HG03565 (cell line): ENCODE results near the gene UACA.
"Not testable (repeated sequence)": the region's sequence is repeated elsewhere in the genome, so short reads cannot be mapped to it uniquely, and the experiment has no call there.

ENCODE experiments used
- ATAC-seq: cut with Tn5 transposase; IDR thresholded peaks from one replicate; pipeline ENCODE4 v1.9.1; 2021; ENCODE audit warnings: mild to moderate bottlenecking, moderate library complexity; ENCODE audit not compliant: unreplicated experiment

UACA gene

GRCh38 chr15:70629735-70630273 is 133.6 kb downstream of the UACA start:
- ATAC-seq, result no peak

- no peak for ATAC-seq
These were observed 134.8 kb downstream of the UACA start for GRCh38 chr15:70628549-70628896.

DNA sequence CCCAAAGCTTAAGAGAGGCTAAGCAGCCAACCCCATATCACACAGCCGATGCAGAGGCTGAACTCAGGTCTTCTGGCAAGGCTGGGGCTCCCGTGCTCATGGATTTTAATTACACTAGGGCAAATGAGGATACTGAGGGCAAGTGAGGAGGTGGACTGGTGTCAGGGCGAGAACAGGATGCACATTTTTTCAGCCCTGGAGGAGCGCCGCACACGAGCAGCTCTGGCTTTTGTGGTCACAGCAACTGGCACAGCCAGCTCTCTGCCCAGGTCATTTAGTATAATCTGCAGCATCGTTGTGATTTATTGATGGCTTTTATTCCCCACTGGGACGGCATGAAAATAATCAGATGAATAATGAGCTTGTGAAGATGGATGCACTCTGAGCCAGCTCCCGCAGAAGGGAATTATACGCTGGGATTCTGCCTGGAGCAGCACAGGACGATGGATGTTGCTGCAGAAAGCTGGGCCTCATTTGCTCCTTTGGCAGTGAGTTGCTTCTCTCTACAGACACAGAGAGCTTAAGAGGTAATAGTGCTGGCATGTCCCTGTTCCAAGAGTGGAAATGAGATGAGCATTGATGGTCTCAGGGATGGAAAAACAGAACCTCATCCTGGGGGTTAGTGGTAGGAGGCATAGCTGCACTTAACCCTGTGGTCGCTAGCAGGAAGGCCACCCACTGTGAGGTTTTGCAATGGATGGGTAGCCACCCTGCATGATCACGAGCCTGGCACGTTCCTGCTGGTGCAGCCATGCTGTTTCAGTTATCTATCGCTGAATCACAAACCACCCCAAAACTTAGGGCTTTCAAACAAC is 135.4 kb downstream of the UACA start:
- ATAC-seq, result no peak

DNA sequence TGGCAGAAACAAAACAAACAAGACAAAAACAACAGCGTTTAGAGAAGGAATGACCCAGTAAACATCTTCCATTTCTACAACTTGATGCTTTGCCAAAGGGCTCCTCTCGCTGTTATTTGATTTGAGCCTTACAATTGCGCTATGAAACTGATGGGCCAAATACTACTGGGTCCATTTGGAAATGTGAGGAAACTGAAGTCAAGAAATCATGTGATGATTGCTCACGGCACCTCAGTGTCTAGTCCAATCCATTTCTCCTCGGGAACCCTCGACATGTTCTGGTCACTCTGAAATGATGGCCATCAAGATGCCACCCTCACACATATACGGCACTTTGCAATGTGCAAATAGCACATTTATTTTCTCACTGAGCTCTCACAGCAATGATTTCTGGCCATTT is 136.0 kb downstream of the UACA start:
- no peak for ATAC-seq

- ATAC-seq, result no peak
These were observed 137.9 kb downstream of the UACA start for GRCh38 chr15:70625438-70625837.

- no peak for ATAC-seq
These were observed 138.3 kb downstream of the UACA start for GRCh38 chr15:70625011-70625410.

DNA sequence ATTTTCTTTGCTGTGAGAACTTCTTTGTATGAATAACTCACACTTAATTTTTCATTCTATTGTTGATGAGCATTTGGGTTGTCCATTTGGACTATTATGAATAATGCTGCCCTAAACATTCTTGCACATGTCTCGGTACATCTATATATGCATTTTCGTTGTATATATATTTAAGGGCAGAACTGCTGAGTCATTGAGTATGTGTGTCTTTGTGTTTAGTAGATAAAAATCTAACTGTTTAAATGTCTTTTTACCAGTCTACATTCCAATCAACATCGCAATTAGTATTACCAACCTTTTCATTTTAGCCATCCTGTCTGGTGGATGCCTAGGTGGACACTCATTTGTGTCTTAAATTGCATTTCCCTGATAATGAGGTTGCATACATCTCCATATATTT is 144.4 kb downstream of the UACA start:
- ATAC-seq, result no peak

DNA sequence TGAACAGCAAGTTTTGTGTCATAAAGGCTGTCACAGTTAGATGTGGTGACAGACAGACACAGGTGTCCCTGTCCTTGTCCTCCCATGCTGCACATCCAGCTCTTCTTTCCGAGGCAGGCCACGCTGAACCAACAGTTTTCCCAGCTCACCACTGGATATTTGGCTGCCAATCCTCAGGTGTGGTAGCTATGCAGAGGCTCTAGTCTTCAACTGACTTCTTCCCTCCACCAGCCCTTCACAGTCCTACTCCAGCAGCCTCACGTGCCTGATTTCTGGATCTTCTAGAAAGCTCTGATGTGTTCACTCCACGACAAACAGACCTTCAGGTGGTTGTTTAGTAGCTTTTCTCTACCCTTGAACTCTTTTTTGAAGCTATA is 145.5 kb downstream of the UACA start:
- ATAC-seq, result no peak

- ATAC-seq, result no peak
These were observed 146.1 kb downstream of the UACA start for GRCh38 chr15:70617076-70617910.

DNA sequence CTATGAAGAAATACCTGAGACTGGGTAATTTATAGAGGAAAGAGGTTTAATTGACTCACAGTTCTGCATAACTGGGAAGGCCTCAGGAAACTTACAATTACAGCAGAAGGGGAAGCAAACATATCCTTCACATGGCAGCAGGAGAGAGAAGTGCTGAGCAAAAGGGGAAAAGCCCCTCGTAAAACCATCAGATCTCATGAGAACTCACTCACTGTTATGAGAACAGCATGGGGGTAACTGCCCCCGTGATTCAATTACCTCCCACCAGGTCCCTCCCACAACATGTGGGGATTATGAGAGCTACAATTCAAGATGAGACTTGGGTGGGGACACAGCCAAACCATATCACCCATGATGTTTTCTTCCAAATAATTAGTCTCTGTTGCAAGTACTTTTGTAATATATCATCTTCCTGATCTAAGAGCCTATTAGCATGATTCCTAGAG is 147.0 kb downstream of the UACA start:
- ATAC-seq, result not testable (repeated sequence)

GRCh38 chr15:70615435-70616310 is 147.7 kb downstream of the UACA start:
- no peak for ATAC-seq

- ATAC-seq, result no peak
These were observed 149.1 kb downstream of the UACA start for GRCh38 chr15:70614221-70614620.

DNA sequence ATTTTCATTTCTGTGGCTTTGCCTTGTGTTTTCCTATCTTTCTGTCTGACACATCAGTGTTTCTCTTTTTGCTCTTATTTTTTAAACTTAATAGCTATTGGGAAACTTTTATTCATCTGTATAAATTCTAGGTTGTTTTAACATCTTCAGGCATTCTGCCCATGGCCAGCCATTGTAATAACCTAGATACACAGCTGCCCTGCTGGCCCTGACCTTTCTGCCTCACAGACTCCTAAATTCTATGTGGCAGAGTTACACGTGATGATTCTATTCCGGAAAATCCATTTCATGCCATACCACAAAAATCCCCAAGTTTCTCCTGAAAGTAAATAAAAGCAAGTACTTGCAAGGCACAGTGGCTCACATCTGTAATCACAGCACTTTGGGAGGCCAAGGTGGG is 150.1 kb downstream of the UACA start:
- no peak for ATAC-seq

GRCh38 chr15:70611286-70611685 is 152.1 kb downstream of the UACA start:
- ATAC-seq, result no peak

DNA sequence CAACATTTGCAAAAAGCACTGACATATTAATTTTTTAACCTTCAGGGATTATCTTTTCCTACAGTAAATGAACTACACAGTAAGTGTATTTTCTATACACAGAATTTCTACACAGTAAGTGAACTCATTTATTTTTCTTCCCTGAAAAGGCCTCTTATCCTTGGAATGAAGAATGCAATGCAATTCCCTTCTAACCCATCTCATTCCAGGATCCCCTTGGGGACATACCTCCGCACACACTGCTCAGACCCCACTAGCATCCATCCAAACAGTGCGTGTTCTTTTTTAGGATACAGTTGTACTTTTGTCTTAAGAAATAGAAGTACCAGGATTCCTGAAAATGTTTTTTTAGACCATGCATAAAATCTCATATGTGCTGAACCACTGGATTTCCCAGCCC is 152.8 kb downstream of the UACA start:
- ATAC-seq, result no peak

DNA sequence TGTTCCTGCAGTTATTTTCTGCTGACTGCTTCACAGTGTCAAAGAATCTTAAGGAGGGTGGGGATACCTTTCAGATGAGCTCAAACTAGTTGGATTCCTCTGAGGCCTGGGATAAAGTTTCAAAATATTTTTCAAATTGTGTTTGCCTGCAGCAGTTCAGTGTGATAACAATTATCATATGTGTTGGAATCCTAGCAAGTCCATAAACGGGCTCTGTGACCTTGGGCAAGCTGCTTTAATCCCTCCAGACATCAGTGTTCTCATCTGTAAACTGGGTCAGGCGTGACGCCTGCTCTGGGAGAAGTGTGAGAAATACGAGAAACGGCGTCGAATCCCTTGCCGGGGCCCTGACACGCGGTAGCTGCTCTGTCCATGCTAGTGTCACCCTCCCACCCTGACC is 153.5 kb downstream of the UACA start:
- ATAC-seq, result no peak

DNA sequence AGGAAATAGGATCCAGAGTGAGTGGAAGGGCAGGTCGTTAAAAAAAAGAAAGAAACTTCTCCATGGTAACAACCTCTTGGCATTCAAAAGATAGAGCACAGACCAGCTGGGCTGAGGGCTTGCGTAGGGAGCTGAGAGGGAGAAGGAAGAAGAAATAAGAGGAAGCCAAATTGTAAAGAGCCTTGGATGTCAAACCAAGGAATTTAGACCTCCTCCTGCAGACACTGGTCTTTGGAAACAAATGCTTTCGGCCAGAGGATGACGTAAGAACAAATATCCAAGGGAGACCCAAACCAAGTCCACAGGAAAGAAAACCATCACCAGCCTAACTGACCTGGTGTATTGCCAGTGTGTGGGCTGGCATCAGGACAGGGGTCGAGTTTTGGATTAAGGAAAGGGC is 155.2 kb downstream of the UACA start:
- no peak for ATAC-seq

DNA sequence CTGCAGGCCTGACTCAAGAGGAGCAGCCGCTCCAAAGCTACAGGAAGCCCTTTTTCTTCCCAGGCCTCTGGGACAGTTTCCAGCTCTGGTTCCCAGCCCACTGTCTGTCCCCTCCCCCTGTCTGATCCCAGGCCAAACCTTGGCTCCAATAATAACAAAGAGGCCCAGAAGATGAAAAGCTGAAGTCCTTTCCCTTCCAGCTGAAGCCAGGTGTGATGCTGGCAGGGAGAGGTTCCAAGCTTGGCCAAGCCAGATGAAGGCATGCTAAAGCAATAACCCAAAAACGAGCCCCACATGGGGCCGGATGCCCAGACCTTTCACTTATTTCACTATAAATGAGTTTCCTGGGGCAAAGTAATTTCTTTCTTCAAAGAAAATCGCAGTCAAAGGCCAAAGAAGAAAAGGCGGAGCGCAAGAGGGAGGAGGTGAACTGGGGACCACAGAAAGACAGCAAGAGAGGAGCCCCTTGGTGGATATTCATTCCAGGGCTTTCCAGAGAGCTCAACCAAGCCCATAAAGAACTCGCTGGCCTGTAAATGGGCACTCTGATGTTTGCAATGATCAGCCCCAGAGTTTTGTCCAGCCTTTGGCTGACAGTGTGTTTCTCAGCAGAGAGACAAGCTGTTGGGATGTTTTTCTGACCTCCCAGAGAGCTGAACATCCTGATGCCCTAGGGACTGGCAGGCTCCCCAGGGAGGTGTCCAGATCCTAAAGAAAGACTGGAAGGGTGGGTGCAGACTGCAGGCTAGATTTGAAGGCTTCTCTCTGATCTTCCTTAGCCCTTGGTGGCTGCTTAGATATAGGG is 157.6 kb downstream of the UACA start:
- ATAC-seq, result no peak

GRCh38 chr15:70604666-70605315 is 158.6 kb downstream of the UACA start:
- no peak for ATAC-seq
